HG03039 (cell line): Measurements from ENCODE around the gene CLIC3.
A peak's percentile ranks its signal among the peaks of the same experiment; 100 is the strongest.

Experiments
- ATAC-seq: cut with Tn5 transposase; IDR thresholded peaks from one replicate; pipeline ENCODE4 v1.9.1; 2021; ENCODE audit warnings: mild to moderate bottlenecking, moderate library complexity; ENCODE audit not compliant: unreplicated experiment

The CLIC3 gene

GRCh38 chr9:136955202-136955942 is 41.0 kb downstream of the CLIC3 start:
- ATAC-seq, result no peak

GRCh38 chr9:136954270-136955083 is 41.9 kb downstream of the CLIC3 start:
- ATAC-seq, result no peak

- ATAC-seq, result no peak
These were observed 42.5 kb downstream of the CLIC3 start for GRCh38 chr9:136953771-136954269.

DNA sequence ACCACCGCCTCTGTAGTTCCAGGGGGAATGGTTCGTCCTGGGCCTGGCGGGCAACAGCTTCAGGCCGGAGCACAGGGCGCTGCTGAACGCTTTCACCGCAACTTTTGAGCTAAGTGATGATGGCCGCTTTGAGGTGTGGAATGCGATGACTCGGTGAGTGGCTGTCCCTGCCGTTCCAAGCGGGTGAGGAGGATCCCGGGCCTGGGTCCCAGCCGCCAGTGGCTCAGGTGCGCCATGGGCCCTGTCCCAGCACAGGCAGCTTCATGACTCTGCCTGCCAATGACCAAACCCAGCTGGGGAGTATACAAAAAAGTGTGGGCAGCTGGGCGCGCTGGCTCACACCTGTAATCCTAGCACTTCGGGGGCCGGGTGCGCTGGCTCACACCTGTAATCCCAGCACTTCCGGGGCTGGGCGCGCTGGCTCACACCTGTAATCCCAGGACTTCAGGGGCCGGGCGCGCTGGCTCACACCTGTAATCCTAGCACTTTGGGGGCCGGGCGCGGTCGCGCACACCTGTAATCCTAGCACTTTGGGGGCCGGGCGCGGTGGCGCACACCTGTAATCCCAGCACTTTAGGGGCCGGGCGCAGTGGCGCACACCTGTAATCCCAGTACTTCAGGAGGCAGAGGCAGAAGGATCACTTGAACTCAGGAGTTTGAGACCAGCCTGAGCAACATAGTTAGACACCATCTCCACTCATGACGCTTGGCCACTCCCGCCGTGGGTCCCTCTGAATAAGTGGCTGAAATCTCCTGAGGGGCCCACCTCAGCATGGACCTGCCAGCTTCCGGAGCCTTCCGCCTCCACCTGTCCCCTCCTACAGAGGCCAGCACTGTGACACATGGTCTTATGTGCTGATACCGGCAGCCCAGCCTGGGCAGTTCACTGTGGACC is 43.2 kb downstream of the CLIC3 start:
- no peak for ATAC-seq

GRCh38 chr9:136952321-136952850 is 44.0 kb downstream of the CLIC3 start:
- ATAC-seq, result no peak

- no peak for ATAC-seq
These were observed 44.6 kb downstream of the CLIC3 start, which contains the start of gene LCN12 for GRCh38 chr9:136951541-136952320. Gene LCN12 (plus strand): TSS chr9:136952273. CDS start chr9:136952328, 55 bp downstream.

GRCh38 chr9:136950656-136951276 is 45.6 kb downstream of the CLIC3 start:
- no peak for ATAC-seq

DNA sequence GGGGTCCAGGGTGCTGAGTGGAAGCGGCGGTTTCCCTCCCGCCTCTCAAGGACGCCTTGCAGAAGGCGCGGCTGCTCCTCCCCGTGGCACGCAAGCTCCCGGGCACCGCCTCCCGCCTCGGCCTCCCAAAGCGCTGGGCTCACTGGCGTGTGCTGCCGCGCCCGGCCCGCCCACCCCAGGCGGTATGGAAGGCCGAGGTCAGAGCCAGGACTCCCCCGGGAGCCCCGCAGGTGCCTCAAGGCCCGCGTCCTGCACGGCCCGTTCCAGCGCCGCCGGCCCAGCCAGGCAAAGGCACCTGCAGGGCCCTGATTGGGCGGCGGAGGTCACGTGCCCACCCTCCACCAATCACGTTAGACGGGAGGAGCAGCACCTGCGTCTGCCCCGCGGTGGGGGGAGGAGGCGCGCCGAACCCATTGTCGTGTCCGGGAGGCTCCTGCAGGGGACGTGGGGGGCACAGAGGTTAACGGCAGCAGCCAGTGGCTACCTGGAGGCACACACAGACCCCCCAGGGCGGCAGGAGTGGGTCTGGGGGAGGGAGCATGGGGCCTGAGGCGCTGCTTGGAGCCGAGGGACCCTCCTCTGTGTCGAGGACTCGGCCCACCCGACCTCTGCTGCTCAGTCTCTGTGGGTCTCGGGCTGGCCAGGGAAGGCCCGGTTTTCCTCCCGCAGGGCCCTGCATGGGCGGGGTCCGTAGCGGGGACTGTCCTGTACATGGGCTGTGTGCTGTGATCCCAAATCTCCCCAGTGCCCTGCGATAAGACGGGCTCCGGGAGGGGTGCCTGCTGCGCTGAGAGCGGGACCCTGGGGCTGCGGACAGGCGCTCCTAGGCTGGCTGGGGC is 46.3 kb downstream of the CLIC3 start:
- peak; percentile 74 for ATAC-seq

GRCh38 chr9:136949239-136949816 is 47.0 kb downstream of the CLIC3 start:
- no peak for ATAC-seq

DNA sequence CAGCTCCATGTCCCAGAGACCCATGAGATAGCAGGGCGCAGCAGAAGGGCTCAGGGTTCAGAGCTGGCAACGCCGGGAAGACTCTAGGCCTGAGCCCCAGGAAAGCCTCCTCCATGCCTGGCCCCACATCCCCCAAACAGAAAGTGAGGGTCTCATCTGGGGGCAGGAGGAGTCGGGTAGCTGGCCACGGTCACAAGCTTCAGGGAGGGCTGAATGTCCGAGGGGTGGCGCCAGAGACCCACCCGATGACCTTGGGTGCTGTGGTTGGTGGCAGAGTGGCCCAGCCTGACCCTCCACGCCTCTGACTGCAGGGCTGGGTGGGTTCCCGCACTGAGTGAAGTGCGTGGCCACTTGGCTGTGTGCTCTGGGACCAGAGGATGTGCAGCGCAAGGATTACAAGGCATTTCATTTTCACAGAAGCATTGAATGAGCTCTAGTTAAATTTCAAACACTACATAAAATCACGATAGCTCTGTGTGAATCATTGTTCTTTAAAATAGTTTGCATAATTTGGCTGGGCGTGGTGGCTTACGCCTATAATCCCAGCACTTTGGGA is 48.3 kb downstream of the CLIC3 start:
- ATAC-seq, result no peak

GRCh38 chr9:136947028-136947891 is 49.1 kb downstream of the CLIC3 start:
- ATAC-seq, result no peak

DNA sequence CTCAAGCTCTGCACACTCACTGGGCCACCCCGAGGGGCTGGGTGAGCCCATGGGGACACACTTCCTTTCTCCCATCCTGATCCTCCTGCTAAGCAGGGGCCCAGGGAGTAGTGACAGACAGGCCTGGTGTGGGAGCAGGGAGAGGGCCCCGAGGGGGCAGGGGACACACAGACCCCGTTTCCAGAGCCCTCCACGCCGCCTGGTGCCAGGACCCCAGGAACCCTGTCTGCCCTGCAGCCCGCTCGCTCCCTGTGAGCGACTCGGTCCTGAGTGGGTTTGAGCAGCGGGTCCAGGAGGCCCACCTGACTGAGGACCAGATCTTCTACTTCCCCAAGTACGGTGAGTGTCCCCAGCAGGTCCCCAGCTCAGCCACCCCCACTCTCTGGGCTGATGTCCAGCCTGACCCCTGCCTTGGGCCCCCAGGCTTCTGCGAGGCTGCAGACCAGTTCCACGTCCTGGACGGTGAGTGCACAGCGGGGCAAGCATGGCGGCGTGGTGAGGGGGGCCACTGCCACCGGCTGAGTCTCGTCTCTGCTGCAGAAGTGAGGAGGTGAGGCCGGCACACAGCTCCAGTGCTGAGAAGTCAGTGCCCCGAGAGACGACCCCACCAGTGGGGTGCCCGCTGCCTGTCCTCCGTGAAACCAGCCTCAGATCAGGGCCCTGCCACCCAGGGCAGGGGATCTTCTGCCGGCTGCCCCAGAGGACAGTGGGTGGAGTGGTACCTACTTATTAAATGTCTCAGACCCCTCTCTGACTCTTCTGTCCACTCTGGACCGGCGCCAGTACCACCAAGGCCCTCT is 49.9 kb downstream of the CLIC3 start:
- no peak for ATAC-seq

GRCh38 chr9:136945333-136946227 is 50.8 kb downstream of the CLIC3 start:
- ATAC-seq, result no peak
